HG03097 (cell line): ENCODE data around the gene ANO10.
"Not testable (repeated sequence)": the region's sequence is repeated elsewhere in the genome, so short reads cannot be mapped to it uniquely, and the experiment has no call there.

Experiments
- ATAC-seq: cut with Tn5 transposase; IDR thresholded peaks from one replicate; pipeline ENCODE4 v1.9.1; 2021; ENCODE audit not compliant: unreplicated experiment, low FRiP score

ANO10 gene

GRCh38 chr3:43583481-43583880 lies 38.3 kb downstream of the ANO10 start:
- no peak for ATAC-seq

GRCh38 chr3:43582866-43583265 lies 38.9 kb downstream of the ANO10 start:
- ATAC-seq, result no peak

- no peak for ATAC-seq
These were observed 40.5 kb downstream of the ANO10 start for GRCh38 chr3:43581343-43581742.

- no peak for ATAC-seq
These were observed 41.6 kb downstream of the ANO10 start for GRCh38 chr3:43580181-43580580.

DNA sequence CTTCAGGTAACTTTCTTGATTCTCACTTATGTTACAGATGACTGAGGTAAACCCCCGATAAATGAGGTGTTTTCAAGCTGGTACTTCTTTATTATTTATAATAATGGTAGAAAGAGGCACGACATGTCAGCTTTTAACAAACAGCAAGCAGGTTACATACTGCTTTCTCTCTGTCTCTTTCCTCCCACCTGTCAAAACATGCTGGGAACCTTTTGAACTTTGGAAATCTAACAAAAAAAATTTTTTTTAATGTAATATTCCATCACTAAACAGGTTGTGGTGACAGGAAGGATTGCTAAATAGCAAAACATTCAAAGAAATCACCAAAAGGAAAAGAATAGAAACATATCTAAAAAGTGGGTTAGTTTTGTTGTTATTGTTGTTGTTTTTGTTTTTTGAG lies 48.2 kb downstream of the ANO10 start:
- ATAC-seq, result no peak

GRCh38 chr3:43565661-43566341 lies 56.0 kb downstream of the ANO10 start:
- ATAC-seq, result not testable (repeated sequence)

- ATAC-seq, result no peak
These were observed 61.9 kb downstream of the ANO10 start for GRCh38 chr3:43559961-43560360.

DNA sequence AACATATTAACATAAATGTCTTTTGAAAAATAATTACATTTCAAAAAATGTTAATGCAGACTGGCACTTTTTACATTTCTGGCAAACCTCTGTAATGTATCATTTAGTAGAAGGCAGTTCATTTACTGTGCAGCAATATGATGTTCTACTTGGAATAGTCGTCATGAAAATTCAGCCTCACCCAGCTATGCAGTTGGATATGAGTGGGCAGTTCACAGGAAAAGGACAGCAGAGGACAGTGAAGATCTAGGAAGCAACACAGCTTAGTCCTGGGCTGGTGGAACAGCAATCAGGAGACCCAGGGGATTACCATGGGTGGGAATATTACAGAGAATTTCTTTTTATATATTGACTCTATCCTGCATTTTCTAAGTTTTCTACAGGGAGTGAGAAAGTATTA lies 63.6 kb downstream of the ANO10 start:
- ATAC-seq, result no peak

DNA sequence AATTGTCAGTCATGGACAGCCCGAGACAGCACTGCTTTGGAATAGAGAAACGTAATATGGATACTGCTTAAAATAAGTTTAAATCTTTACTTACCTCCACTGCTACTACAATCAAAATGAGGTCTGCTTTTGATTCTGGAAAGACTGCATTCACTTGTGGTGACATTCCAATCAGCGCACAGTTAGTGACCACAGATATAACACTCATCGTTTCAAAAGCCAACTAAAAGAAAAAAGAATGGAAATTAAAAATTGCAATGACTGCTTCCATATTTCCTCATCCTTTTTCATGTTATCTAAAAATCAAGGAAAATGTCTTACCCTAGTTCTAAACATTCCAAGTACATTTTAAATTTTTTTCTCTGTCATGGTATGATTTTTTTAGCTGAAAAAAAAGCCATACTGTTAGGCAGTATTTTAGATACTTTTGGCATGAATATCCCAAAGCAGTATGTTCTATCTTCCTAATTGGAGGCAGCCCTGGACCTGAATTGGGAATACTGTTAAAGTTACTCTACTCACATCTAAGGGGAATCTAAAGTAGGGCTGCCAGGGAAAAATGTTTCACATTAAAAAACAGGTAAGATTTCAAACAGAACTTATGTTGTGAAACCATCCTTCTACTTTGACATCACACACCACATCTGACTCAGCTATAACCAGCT lies 72.1 kb downstream of the ANO10 start:
- no peak for ATAC-seq

- ATAC-seq, result not testable (repeated sequence)
These were observed 77.5 kb downstream of the ANO10 start for GRCh38 chr3:43544277-43544676.

DNA sequence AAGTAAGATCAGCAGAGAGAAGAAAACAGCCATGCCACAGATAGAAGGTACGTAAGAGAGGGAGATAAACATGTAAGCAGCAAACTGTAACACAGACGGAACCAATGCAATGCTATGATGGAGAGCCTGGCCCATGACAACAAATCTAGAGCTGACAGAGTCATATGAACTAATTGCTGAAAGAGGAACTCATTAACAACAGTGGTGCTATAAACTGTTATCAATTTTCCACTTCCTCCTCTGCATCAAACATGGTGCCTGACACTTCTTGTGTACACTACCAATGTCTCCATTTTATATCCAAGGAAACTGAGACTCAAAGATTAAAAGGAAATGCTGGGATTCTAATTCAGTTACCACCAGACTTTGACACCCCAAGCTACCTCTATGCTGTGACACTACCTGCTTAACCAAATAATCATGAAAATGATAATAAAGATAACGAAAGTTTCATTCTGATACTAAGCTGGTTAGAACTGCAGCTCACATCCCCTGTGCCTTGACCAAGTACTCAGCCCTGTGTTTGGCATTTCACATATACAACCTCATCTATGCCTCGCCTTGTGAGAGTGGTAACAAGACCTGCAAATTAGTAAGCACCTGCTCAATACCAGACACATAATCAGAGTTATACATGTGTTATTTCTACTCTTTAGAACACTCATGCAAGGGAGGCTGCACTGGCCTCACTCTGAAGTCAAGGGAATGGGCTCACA lies 79.3 kb downstream of the ANO10 start:
- no peak for ATAC-seq

DNA sequence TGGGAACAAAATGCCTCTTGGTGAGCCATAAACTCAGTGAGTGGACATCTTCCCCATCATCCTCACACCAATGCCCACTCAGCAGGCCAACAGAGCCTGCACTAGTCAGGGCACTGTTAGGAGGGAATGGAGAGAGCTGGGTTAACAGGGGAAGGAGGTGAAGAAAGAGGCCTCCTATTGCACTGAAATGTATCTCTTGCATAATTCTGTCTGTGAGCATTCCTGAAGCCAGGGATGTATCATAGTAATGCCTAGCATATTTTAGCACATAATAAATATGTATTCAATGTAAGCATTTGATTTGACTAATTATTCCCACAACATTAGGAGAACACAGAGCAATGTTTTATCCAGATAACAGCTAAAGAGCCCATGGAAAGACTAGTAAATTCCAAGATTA lies 81.2 kb downstream of the ANO10 start:
- ATAC-seq, result no peak

DNA sequence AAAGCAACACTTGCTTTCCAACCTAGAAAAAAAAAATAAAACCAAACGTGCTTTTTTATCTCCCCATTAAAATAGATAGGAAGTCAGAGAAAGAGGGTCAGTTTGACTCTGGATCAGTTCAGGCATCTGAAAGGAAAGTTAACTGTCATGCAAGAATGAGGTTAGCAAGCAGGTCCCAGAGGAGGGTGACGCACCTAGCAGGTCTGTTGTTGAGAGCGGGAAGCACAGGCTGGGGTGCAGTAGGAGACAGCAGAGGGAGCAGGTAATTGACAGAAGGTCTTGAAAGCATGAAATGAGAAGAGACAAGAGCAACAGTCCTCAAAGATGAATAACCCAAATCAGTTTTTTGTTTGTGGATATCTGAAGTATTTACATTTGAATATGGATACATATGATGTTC lies 82.5 kb downstream of the ANO10 start:
- no peak for ATAC-seq

DNA sequence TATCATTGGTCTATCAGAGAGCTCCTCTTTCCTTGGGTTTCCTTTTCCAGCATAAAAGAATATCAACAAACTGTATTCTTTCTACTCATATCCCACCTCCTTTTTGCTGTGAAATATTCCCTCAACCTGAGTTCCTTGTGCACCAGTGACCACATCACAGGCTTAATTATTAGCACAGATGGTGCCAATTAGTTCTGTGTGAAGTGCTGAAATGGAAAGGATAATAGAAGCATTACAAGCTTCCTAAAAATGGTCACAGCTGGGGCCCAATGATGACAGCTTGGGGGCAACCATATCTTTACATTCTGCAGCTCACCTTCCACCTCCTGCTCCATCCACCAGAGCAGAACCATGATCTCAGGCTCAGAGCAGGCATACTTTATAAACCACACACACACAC lies 84.6 kb downstream of the ANO10 start:
- ATAC-seq, result no peak

DNA sequence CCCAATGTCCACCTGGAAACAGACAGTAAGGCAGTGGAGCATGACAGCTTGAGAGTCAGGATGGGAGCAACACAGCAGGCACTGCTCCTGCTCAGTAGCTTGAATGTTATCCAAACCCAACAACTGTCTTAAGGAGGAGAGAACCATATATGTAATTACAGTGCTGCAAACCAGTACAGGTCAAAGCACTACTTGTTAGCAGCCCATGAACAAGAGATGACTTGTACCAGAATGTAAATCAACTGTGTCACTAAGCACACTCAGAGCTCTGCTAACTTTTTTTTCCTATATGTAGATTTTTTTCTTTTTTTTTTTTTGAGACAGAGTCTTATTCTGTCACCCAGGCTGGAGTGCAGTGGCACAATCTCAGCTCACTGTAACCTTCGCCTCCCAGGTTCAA lies 87.1 kb downstream of the ANO10 start:
- no peak for ATAC-seq

DNA sequence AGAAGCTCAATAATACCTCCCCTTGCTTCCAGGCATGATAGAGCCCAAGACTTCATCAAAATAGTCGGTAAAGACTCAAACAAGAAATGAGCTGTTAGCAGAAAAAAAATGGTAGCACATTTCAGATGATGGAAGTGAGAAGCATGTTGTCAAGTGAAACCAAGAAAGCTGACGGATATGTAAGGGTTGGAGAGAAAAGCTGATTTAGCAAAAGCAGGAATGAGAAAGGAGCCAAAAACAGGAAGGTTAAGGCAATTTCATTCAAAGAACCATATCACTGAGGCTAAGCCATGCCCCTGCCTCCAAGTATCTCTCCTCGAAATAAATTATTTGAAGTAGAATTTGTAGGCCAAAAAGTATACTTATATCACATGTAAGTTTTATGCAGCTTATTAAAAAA lies 88.8 kb downstream of the ANO10 start:
- no peak for ATAC-seq

DNA sequence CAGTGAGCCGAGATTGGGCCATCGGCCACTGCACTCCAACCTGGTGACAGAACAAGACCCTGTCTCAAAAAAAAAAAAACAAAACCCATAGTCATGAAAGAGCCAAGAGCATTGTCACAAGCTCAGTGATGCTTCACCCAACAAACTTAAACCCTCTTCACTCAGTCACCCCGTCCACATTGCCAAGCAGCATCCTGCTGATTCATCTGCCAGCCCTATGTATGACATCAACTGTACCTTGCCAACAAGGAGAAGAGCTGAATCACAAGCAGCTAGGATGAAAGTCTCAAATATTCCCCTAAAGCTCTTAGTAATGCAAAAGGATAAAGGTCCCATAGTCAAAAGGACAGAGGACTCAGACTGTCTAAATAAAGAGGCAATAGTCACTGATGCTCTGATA lies 90.0 kb downstream of the ANO10 start:
- no peak for ATAC-seq

- ATAC-seq, result no peak
These were observed 93.2 kb downstream of the ANO10 start for GRCh38 chr3:43528498-43529099.

- no peak for ATAC-seq
These were observed 94.9 kb downstream of the ANO10 start for GRCh38 chr3:43526956-43527355.

GRCh38 chr3:43525941-43526607 lies 95.7 kb downstream of the ANO10 start:
- ATAC-seq, result no peak

- no peak for ATAC-seq
These were observed 96.4 kb downstream of the ANO10 start for GRCh38 chr3:43525386-43525785.
